GM12873 (cell line): ENCODE data around the gene HADHA.

ENCODE experiments used
- TF ChIP-seq, protein P1 (sequence below): IDR thresholded peaks from 2 replicates; pipeline ENCODE4 v1.5.1; 2012; ENCODE audit warnings: low read depth, mild to moderate bottlenecking, moderate library complexity, low read length, control low read depth; ENCODE audit not compliant: insufficient read depth; ENCODE audit errors: missing control alignments

Gene HADHA

DNA sequence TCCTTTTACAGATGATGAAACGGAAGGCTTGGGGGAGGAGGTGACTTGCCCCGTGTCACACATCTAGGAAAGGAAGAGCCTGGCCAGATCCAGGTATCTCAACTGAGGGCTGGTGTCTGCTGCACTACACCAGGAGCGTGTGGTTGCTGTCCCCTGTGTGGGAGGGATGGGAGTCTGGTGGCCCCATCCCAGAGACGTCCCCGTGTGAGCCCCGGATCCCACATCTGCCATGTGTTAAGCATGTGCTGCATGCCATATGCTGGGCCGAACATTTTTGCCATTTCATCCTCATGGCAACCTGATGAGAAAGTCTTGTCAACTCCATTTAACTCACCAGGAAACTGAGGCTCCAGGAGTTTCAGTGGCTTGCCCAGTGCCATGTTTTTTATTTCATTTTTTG lies 67.3 kb downstream of the HADHA start:
- TF ChIP-seq, protein P1, sequence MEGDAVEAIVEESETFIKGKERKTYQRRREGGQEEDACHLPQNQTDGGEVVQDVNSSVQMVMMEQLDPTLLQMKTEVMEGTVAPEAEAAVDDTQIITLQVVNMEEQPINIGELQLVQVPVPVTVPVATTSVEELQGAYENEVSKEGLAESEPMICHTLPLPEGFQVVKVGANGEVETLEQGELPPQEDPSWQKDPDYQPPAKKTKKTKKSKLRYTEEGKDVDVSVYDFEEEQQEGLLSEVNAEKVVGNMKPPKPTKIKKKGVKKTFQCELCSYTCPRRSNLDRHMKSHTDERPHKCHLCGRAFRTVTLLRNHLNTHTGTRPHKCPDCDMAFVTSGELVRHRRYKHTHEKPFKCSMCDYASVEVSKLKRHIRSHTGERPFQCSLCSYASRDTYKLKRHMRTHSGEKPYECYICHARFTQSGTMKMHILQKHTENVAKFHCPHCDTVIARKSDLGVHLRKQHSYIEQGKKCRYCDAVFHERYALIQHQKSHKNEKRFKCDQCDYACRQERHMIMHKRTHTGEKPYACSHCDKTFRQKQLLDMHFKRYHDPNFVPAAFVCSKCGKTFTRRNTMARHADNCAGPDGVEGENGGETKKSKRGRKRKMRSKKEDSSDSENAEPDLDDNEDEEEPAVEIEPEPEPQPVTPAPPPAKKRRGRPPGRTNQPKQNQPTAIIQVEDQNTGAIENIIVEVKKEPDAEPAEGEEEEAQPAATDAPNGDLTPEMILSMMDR: no peak

DNA sequence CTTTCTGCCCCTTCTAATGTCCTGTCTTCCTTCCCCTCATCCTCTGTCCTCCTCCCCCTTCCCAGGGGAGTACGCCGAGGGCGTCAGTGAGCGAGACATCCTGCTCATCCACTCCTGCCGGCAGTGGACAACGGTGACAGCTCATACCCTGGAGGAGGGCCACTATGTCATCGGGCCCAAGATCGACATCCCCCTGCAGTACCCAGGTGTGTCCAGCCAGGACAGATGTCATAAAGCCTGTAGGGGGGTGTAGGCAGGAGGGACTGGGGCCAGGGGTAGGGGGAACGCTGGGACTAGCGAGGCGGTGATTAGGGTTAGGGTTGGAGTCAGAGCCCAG lies 68.2 kb downstream of the HADHA start:
- TF ChIP-seq, protein P1: no peak

DNA sequence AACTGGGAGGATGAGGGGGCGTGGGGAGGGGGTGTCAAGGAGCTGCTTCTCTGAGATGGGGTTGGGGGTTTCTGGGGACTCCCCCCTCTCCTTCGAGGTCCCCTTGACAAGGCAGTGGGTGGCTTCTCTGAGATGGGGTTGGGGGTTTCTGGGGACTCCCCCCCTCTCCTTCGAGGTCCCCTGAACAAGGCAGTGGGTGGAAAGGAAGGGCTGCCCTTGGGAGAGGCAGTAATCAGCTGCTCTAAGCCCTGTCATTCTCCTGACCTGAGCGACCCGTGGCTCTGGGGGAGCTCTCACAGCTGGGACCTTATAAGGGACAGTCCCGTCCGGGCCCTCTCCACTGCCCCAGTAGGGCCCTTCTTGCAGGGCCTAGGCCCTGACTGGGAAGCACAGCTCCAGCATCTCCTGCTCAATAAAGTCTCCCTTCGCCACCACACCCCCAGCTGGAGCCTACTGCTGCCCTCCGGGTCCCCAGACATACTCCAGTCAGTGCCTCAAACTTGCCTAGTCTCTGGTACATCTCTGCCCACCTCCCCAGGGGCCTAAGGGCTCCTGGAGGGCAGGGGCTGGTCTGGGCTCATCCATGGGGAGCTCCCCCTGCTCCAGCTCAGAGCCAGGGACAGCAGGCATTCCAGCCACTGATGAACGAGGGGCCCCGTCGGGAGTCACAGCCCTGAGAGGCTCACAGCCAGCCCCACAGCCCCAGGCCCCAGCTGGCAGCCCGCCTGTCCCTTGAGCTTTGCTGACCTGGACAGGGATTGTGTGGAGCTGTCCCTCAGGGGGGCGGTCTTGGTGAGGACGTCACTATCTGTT lies 68.8 kb downstream of the HADHA start:
- TF ChIP-seq, protein P1: no peak

DNA sequence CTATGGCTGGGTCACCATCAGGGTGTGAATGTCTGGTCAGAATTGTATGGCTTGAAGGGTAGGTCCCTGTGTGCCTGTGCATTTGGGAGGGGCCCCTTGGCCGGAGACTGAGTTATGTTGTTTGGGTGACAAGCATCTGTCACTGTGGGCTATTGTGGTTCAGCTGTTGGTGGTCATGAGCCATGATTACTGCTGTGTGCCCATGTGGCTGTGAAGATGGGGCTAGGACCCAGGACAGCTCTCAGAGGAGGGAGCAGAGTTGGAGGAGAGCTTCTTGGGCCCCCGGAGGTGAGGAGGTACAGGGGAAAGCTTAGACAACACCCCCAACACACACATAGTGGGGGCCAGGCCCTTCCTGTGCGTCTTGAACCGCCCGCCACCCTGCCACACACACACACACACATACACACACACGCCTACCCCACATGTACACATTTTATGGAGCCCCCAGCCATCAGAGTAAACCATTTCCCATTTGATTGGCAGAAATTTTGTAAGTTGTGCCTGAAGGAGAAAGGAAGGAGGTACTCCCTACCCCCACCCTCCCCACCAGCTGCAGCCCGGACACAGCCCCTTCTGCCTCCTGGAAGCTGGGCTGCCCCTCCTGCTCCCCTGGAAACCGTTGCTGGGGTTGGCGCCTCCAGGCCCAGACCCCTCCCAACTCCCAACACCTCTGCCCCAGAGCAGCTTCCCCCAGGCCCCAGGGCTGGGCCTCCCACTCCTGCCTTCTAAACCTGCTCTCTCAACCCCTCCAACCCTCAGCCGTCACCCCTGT lies 69.6 kb downstream of the HADHA start:
- TF ChIP-seq, protein P1: no peak

DNA sequence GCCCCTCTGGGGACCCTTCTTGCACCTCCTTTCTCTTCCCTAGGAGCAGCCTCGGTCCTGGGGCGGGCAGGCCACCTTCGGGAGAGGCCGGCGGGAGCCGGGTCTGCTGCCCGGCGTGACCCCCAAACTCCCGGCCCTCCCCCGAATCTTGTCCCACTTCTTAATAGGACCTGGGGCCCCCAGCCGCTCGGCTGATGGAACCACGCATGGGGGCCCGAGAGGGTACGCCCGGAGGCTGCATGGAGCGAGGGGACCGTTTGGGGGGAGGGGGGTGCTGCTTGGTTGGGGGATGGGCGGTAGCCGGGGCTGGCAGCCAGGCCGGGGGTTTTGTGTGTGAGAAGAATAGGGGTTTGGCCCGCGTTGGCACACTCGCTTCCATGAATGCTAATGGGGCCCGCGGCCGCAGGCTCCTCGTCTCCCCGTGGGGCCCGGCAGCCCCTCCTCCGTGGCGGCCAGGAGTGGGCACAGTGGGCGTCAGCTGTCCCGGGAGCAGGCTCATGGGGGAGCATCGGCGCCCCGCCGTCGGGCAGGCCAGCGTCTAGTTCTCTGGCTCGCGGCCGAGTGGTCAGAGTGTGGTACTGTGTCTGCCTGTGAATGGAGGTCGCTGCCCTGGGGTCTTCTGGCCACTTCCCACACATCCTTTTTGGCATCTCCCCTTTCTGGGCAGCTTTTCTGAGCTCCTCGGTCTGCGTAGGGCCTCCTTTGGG lies 70.5 kb downstream of the HADHA start:
- TF ChIP-seq, protein P1: no peak

DNA sequence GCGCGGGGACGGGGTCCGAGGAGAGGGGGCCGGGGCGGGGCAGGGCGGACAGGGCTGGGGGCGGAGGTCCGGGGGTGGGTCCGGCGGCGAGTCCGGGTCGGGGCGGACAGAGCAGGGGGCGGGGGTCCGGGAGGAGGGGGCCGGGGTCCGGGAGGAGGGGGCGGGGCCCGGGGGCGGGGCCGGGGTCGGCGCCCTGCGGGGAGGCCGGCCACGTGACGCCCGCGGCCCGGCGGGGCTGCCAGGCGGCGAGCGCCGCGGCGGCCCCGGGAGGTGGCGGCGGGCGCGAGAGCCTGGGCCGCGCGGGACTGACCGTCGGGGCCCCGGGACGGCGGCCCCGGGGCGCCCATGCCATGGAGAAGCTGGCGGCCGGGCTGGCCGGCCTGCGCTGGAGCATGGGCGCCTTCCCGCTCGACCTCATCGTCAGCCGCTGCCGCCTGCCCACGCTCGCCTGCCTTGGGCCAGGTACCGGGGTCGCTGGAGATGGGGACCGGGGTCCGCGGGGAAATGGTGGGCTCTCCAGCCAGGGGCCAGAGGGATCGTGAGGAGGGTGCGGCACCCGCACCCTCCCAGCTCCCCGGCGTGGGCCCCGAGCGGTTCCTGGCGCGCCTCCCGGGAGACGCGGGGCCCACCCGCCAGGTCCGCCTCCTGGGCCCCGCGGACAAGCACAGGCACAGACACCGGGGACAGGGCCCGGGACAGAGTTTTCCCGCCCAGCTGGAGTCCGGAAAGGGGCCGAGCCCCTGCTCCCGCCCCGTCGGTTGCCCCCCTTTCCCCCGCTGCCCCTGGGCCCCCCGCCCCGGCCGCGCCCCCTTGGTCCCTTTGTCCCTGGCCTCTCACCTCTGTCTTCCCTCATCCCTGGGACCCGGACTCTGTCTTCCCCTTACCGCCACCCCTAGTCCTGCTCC lies 71.3 kb downstream of the HADHA start, which contains the start of gene GAREM2:
GAREM2 (plus strand) TSS at position 218 of the 905 bp plus-strand sequence; CDS start at position 351, 133 bp downstream.
- TF ChIP-seq, protein P1: no peak
